ENCODE measurements around the gene GSG1. TPM values are rescaled to one million over a fixed set of nuclear protein-coding genes. Genes with fewer than 3 reads are reported as not detected.

The GSG1 gene
- total and polyA plus RNA-seq, 2 donors (not counting 3 experiments of a cell fraction or from before 2014, with no cell fraction given), result not detected

DNA sequence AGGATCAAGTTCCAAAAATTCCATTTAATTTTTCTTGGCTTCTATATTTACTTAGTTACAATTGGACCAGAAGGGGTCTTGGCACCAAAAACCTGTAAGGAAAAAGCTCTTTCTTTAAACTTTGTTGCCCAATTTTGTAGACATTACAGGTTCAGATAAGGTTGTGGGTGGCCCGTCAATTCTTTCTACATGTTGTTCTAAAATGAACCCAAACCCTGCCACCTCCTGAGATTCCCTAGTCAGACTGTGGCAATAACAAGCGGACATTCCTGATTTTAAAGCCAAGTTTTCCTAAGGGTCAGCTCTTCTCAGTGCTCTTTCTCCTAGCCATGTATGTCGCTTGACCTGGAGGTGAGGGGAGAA lies 45.0 kb upstream of the GSG1 start:
- intact Hi-C loops (cut with micrococcal nuclease), result no loop called here
- dilution Hi-C loops (cut with MboI; ENCODE audit: extremely low pct_ligation_motif_present, low sequenced_read_pairs), result no loop called here
- Histone ChIP-seq H3K36me3 (ENCODE audit: control insufficient read depth in 2 of 2, extremely low read depth in 1 of 2, insufficient read depth in 2 of 2, low read length in 2 of 2) (no peaks in the 10 kb centered on the region), H2AFZ (ENCODE audit: low read depth, low read length) (no peak overlapping the region), H3K27me3 (ENCODE audit: control insufficient read depth in 2 of 2, insufficient read depth in 2 of 2, low read length in 2 of 2) (no peaks in the 10 kb centered on the region), H3K9me3 (replicated peaks; ENCODE audit: control insufficient read depth, insufficient read depth, low read length) (no peaks in the 10 kb centered on the region), H3K9me1 (replicated peaks; ENCODE audit: control insufficient read depth, extremely low read depth, insufficient read depth, low read length) (no peaks in the 10 kb centered on the region), H3K79me2 (ENCODE audit: control insufficient read depth, insufficient read depth, low read length) (no peaks in the 10 kb centered on the region), H3K27ac (ENCODE audit: insufficient read depth, low read depth, low read length) (no peak overlapping the region), H3K4me2 (ENCODE audit: insufficient read depth, low read length) (no peak overlapping the region), H3K4me3 (replicated peaks in 1 of 3; ENCODE audit: insufficient read depth in 1 of 3, low read depth in 1 of 3, low read length in 3 of 3) (no peak overlapping the region), H3K9ac (replicated peaks; ENCODE audit: extremely low read depth, insufficient read depth, low read length) (no peak overlapping the region), H3K4me1 (ENCODE audit: control insufficient read depth, extremely low read depth, insufficient read depth, low read length) (peaks cover 12% of the 10 kb centered on the region), H4K20me1 (replicated peaks; ENCODE audit: control insufficient read depth, extremely low read depth, insufficient read depth, low read length) (no peaks in the 10 kb centered on the region)
- CTCF ChIA-PET, result interaction anchor here (0.8 to 1.6 kb wide), 4 partner anchors 12 to 64 kb away, joined by 3 to 5 read pairs (median 4); partner anchors contain the start of gene EMP1
- FAIRE-seq (no peak), DNase-seq (ENCODE audit: low read depth, low spot score) (no peak)
- POLR2A ChIA-PET, result no interaction called here
- TF ChIP-seq MAX (IDR thresholded peaks at IDR 0.05; ENCODE audit: insufficient read depth, insufficient read length) (no peak), EZH2 (IDR thresholded peaks at IDR 0.05; ENCODE audit: borderline replicate concordance, low read depth, low read length, severe bottlenecking) (no peak), FOS (IDR thresholded peaks at IDR 0.05; ENCODE audit: borderline replicate concordance, insufficient read depth, low read length) (no peak), POLR2A (IDR thresholded peaks at IDR 0.05; ENCODE audit: low read depth, low read length) (no peak), GATA2 (IDR thresholded peaks at IDR 0.05; ENCODE audit: insufficient read depth, insufficient read length, low read depth, low read length) (no peak), JUN (IDR thresholded peaks at IDR 0.05; ENCODE audit: borderline replicate concordance, insufficient read depth, insufficient read length, low read depth) (no peak), MYC (IDR thresholded peaks at IDR 0.05; ENCODE audit: low read depth, low read length) (no peak), POLR2AphosphoS5 (IDR thresholded peaks at IDR 0.05; ENCODE audit: insufficient read depth, low read depth, low read length) (no peak)
- TF ChIP-seq, protein P1, sequence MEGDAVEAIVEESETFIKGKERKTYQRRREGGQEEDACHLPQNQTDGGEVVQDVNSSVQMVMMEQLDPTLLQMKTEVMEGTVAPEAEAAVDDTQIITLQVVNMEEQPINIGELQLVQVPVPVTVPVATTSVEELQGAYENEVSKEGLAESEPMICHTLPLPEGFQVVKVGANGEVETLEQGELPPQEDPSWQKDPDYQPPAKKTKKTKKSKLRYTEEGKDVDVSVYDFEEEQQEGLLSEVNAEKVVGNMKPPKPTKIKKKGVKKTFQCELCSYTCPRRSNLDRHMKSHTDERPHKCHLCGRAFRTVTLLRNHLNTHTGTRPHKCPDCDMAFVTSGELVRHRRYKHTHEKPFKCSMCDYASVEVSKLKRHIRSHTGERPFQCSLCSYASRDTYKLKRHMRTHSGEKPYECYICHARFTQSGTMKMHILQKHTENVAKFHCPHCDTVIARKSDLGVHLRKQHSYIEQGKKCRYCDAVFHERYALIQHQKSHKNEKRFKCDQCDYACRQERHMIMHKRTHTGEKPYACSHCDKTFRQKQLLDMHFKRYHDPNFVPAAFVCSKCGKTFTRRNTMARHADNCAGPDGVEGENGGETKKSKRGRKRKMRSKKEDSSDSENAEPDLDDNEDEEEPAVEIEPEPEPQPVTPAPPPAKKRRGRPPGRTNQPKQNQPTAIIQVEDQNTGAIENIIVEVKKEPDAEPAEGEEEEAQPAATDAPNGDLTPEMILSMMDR (IDR thresholded peaks at IDR 0.05; ENCODE audit: extremely low read depth in 1 of 2, insufficient read depth in 1 of 2, low read depth in 1 of 2, low read length in 2 of 2), result no peak
- BruUV-seq (replicated peaks), result no TSS peak

All from endothelial cell of umbilical vein (primary cell).